SK-N-SH treated with all-trans-retinoic acid at 6 μM for 48 hours (cell line): ENCODE data around the gene SLC6A18.

Experiments used
- ARNTL ChIP-seq: fragments of 450-650 bp; formaldehyde crosslinking; IDR thresholded peaks from 2 replicates; pipeline ENCODE4 v1.5.0; 2020; ENCODE audit warnings: low read depth, mild to moderate bottlenecking, moderate library complexity, borderline replicate concordance
- CREB5 ChIP-seq: fragments of 250-450 bp; sonication (Bioruptor Pico); IDR thresholded peaks from 2 replicates; pipeline ENCODE4 v1.5.1; 2020; ENCODE audit warnings: low read depth, mild to moderate bottlenecking, moderate library complexity
- CSDC2 ChIP-seq: fragments of 250-450 bp; sonication (Bioruptor Pico); IDR thresholded peaks from 2 replicates; pipeline ENCODE4 v1.5.0; 2020; ENCODE audit warnings: mild to moderate bottlenecking, moderate library complexity
- ESRRG ChIP-seq: fragments of 250-450 bp; sonication (Bioruptor Pico); IDR thresholded peaks from 2 replicates; pipeline ENCODE4 v1.6.1; 2021; ENCODE audit warnings: mild to moderate bottlenecking
- GLIS3 ChIP-seq: fragments of 250-450 bp; sonication (Bioruptor Pico); IDR thresholded peaks from 2 replicates; pipeline ENCODE4 v1.5.0; 2020; ENCODE audit warnings: mild to moderate bottlenecking, moderate library complexity
- PATZ1 ChIP-seq: fragments of 250-450 bp; sonication (Bioruptor Pico); IDR thresholded peaks from 2 replicates; pipeline ENCODE4 v1.8.0; 2020; ENCODE audit warnings: mild to moderate bottlenecking, moderate library complexity, borderline replicate concordance
- PPARA ChIP-seq: fragments of 250-450 bp; sonication (Bioruptor Pico); IDR thresholded peaks from 2 replicates; pipeline ENCODE4 v1.5.0; 2020; ENCODE audit warnings: mild to moderate bottlenecking, borderline replicate concordance
- RARB ChIP-seq: fragments of 250-450 bp; sonication (Bioruptor Pico); IDR thresholded peaks from 2 replicates; pipeline ENCODE4 v1.8.0; 2021; ENCODE audit warnings: mild to moderate bottlenecking, moderate library complexity
- SNAI2 ChIP-seq: fragments of 250-450 bp; sonication (Bioruptor Pico); IDR thresholded peaks from 2 replicates; pipeline ENCODE4 v1.5.0; 2020; ENCODE audit warnings: mild to moderate bottlenecking, moderate library complexity
- TSHZ2 ChIP-seq: fragments of 250-450 bp; sonication (Bioruptor Pico); IDR thresholded peaks from 2 replicates; pipeline ENCODE4 v1.5.0; 2020; ENCODE audit warnings: mild to moderate bottlenecking, moderate library complexity
- ZNF8 ChIP-seq: fragments of 450-650 bp; formaldehyde crosslinking; IDR thresholded peaks from 2 replicates; pipeline ENCODE4 v1.5.0; 2020; ENCODE audit warnings: mild to moderate bottlenecking, moderate library complexity

GRCh38 chr5:1281038-1281882 lies 56.1 kb downstream of the SLC6A18 start:
- TF ChIP-seq PATZ1, result no peak
- no peak for TF ChIP-seq RARB (CRISPR knock-in tag)
- TF ChIP-seq CREB5, result no peak
- TF ChIP-seq ZNF8 (CRISPR knock-in tag), result no peak
- no peak for TF ChIP-seq CSDC2 (CRISPR knock-in tag)
- TF ChIP-seq TSHZ2, result no peak
- TF ChIP-seq ARNTL (CRISPR knock-in tag), result no peak
- no peak for TF ChIP-seq ESRRG
- no peak for TF ChIP-seq PPARA (CRISPR knock-in tag)
- TF ChIP-seq SNAI2 (CRISPR knock-in tag), result no peak
- no peak for TF ChIP-seq GLIS3 (CRISPR knock-in tag)
